SH-SY5Y (cell line): Measurements from ENCODE around the gene C6orf120.

Source experiments
- GATA2 ChIP-seq: IDR thresholded peaks from 2 replicates; pipeline ENCODE4 v1.6.1; 2011; ENCODE audit warnings: mild to moderate bottlenecking, low read depth, low read length
- GATA3 ChIP-seq: IDR thresholded peaks from 2 replicates; pipeline ENCODE4 v1.6.1; 2011; ENCODE audit warnings: low read depth, mild to moderate bottlenecking, low read length, moderate library complexity

DNA sequence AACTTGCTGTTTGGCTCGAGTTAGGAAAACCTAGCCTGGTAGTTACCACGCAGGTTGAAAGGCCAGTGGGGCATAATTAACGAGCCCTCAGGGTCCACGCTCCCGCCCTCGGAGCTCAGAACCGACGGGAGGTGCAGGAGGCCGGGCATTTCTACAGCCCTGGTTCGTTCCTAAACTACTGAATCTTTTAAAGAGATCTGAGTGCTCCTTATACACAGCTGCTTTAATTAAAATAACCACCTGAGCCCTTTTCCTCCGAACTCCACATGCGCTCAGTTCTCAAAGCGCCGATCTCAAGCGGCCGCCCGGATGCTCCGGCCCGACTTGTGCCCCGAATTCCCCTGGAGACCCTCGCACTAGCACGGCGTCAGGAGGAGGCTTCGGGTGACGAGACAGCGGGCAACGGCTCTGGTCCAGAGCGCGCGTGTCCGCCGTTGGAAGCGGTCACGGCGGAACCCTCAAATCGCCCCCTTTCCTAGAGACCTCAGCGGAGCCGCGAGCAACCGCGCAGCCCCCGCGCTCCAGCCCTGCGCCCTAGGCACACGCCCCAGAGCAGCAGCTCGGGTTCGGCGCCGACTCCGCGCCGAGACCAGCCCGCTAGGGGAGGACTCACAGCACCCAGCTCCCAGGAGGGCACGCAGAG, 494 bp upstream of the C6orf120 start:
- TF ChIP-seq GATA2: no peak
- TF ChIP-seq GATA3: no peak
